Stimulated activated CD4-positive, alpha-beta T cell treated with anti-CD3 and anti-CD28 coated beads, Interleukin-15, amount 100 ng/mL, for 1 hour (primary cell): ENCODE results near the gene GPR146.

Source experiments
- DNase-seq, 2 donors: peaks; one replicate each; pipeline ENCODE4 v3.0.0-alpha.2; 2020; ENCODE audit warnings: low read depth in 1 of 2, low spot score in 1 of 2

Gene GPR146

DNA sequence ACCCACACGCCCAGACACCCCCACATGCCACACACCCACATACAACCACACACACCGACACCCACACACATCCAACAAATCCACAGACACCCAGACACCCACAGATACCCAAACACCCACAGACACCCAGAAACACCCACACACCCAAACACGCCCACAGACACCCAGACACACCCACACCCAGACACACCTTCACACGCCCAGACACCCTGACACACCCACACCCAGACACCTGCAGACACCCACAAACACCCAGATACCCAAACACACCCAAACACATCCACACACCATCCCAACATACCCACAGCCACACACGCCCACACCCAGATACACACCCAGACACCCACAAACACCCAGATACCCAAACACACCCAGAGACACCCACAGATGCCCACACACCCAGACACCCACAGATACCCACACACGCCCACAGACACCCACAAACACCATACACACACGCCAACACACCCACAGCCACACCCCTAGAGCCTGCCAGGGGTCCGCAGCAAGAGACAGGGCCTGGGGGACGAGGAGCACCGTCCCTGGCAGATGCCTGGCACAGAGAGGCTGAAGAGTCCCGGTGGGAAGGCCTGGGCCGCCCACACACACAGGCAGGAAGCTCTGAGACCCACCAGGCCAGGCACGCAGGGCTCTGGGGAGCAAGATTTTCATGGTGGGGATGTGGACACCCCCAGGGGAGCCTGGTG lies 32.9 kb upstream of the GPR146 start:
- no peak for DNase-seq

DNA sequence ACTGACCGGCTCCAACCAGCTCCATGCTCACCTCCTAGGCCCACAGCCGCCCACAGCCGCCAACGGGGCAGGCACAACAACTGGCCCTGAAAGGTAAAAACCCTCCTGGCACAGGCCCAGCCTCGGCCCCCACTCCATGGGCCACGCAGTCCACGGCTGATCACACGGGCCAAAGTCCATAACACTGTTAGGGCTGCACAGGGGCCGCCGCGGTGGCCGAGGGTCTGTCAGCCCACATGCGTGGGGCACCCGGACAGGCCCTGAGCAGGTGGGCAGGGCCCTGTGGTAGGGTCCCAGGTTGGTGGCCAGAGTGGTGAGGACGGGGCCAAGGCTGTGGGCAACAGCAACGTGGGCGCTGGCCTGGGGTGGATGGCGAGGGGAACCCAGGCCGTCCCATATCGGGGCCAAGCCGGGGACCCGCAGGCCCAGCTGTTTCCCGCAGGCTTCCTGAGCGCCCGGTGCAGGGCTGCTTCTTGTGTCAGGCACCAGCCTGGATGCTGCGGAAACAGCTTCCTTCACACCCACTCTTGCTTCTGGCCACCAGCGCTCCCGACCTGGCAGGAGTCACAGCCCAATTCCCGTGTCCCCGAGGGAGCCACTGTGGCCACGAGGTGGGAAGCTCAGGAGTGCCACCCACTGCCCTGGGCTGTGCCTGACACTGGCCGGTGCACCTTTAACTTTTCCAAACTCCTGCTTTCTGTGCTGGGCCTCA lies 32.2 kb upstream of the GPR146 start:
- DNase-seq = no peak

DNA sequence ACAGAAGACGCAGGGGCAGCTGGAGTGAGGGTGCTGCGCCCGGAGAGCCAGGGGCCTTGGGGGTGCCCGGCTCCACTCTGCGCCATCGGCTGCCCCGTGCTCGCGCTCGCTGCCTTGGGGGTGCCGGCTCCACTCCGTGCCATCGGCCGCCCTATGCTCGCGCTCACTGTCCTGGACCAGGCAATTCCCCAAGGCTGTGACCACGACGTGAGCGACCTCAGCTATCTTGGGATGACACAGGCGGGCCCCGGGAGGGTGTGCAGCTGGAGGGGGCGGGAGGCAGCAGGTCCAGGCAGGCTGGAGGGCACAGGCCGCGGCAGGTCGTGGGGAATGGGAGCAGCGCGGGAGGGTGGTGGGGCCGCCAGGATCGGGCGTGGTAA lies 31.6 kb upstream of the GPR146 start:
- DNase-seq = no peak

DNA sequence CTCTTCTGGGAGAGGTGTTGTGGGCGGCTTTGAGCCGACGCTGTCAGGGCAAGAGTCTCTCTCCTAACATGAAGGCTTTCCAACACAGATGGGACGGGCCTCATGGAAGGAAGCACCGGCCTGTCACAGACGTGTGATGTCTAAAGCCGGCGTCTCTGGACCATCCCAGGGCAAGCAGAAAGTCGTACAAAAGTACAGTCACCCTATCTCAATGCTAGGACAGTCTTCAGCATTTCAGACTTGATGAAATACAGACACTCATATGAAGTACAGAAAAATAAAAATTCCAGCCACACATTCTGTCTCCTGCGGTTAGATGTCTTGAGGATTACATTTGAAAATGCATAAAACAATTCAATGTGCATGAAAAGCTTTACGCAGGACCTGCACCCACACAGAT lies 30.8 kb upstream of the GPR146 start:
- no peak for DNase-seq

DNA sequence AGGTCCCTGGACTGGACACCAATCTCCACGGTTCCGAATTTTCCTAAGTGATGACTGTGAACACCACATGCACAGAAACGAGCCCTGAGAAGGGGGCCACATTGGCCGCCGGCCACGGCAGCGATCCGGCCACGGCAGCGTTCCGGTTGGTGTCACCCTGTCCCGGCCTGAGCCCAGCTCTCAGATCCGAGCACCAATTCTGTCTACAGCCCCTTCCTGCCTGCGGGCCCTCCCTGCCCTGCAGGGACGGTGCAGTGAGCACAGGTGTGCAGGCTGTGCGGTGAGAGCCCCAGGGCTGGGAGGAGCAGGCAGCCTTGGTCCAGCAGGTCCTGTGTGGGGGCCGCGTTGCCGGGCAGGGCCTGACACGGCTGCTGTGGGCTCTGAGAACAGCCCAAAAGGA lies 29.7 kb upstream of the GPR146 start:
- DNase-seq = no peak

DNA sequence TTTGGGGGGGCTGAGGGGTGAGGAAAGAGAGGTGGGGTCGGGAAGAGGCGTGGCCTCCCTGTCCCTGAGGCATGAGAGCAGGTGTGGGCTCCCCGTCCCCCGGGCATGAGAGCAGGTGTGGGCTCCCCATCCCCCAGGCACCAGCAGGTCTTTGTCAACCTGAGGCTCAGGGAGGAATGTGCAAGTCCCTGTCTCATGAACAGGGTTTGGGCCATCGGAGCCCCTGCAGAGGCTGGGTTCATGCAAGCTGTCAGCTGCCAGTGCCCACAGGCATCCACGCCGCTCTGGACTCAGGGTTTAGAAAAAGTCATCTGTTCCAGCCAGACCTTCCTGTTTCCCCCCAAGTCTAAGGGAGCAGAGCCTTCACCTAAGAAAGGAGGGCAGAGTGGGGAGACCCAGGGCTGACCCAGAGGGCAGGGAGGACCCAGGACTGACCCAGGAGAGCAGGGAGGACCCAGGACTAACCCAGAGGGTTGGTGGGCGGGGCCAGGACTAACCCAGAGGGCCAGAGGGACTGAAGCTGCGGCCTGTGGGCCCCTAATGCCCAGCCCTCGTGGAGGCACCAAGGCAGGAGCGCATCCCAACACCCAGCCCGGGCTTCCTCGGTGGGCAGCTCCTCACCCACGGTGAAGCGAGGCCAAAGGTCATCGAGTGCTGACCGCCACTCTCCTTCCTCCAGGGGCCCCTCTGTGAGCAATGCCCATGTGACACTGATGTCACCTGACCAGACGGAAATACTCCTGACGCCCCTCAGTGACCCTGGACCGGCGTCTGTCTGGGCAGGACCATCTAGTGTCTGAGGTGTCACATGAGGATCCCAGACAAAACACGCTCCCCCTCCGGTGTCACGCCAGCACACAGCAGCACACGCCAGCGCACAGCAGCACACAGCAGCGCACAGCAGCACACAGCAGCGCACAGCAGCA lies 28.9 kb upstream of the GPR146 start:
- no peak for DNase-seq

DNA sequence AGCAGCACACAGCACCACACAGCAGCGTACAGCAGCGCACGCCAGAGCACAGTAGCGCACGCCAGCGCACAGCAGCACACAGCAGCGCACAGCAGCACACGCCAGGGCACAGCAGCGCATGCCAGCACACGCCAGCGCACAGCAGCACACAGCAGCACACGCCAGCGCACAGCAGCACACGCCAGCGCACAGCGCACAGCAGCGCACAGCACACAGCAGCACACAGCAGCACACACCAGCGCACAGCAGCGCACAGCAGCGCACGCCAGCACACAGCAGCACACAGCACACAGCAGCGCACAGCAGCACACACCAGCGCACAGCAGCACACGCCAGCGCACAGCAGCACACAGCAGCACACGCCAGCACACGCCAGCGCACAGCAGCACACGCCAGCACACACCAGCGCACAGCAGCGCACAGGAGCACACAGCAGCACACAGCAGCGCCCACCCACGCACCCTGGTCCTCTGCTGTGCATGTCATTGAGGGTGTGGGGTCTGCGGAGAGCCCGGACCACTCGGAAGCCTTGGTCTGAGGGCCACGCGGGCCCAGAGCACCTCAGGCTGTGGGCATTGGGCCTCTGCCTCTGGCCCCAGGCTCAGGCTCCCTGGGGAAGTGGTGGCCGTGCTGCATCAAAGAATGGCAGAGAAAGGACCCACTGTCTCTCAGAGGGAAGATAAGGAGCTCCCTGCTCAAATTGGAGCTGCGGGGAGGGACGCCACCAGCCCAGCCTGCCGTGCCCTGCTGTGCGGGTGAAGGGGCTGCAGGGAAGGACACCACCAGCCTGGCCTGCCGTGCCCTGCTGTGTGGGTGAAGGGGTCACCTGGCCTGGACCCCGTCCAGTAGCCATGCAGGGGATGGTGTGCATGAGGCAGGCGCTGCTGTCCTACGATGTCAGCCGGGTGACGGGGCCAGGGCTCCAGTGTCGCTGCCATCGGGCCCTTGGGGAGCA lies 27.5 kb upstream of the GPR146 start:
- DNase-seq = no peak

DNA sequence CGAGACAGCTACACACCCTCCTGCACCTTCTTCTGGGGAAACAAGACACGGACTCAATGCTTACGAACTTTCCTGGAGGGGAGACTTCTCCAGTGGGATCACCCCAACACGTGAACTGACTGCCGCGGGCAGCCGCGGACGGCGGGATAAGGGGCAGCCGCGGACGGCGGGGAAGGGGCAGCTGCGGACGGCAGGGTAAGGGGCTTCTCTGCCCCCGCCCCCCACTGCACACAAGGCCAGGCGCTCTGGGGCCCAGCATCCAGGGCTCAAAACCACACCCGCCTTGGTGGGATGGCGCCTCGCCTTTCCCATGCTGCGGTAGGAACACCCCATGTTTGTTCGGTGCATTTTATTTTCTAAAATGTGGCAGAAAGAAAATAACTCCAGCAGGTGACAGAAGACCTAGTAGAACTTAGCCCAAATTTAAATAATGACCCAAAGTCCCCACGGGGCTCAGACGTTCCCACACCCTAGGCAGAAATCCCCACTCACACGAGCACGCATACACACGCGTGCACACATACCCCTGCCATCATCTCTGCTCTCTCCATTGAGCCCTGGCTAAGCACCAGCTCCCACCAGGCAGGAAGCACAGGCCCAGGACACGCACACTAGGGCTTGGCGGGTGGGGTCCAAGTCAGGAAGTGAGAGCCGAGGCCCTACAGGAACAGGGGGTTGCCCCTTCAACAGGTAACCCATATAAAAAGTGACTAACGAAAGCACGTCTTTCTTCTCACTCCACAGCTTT lies 26.6 kb upstream of the GPR146 start:
- DNase-seq = no peak

DNA sequence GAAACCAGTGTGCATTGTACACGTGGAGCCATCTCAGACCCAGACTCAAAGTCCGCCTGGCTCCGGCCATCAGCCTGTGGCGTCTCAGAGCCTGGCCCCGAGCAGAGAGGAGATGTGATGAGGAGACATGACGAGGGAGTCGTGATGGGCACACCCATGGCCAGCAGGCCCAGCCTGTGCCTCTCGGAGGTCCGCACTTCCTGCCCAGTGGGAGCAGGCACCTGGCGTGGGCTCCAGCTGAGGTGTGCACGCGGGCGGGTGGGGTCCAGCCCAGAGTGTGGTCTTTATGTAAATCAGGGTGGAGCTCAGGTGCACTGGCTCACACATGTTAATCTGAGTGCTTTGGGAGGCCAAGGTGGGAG lies 26.0 kb upstream of the GPR146 start:
- DNase-seq = no peak

DNA sequence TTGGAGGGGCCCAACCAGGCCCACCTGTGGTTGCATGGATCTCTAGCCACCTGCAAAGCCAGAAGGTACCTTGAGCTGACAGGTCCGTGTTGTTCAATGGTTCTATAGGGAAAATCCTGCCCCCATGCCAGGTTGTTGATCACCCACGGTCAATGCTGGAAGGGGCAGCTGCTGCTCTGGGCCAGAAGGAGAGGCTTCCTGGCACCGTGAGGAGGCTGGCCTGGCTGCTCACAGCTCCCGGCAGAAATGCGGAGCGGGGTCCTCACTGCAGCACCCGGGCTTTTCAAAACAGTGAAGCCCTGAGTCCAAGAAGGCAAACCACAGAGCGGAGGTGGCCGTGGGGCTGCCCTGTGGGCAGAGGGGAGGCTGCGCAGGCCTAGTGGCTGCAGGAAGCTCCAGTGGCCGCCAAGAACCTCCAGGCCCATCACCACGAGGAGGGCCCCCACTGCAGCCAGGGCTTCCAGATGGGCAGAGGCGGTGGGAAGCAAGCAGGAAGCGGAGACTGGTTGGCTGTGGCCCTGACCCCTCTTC lies 25.0 kb upstream of the GPR146 start:
- no peak for DNase-seq

DNA sequence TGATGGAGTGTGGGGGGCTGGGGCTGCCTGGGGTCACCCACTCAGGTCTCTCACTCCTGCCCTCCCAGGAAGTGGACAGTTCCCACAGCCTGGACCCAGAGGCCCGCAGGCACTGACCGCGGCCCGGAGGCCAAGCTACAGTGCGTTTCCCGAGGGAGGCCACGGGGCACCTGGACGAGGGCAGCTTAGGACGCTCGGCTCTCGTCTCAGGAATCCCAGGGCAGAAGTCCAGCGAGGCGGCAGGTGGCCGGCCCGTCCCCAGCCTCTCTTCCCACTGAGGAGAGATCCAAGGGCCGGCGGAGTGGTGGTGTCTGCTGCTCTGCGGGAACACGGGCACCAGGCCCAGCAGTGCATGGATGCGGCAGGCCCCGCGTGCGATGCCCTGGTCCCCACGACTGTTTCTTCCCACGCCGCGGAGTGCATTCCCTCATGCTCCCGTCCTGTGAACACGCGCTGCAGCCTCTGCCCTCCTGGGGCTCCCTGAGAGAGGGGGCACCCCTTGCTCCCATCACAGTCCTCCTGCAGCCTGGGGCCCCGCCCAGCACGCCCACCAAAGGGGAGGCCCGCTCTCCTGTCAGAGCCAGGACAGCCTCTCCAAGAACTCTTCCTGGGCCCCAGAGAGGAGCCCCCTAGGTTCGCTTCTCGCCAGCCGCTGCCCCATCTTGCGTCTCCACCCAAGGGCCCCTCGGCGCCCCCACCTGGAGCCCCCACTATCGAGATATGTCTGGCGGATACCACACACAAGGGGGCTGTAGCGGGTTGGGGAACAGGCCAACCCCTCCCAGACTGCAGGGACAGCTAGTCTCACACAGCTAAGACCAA lies 24.3 kb upstream of the GPR146 start:
- no peak for DNase-seq

DNA sequence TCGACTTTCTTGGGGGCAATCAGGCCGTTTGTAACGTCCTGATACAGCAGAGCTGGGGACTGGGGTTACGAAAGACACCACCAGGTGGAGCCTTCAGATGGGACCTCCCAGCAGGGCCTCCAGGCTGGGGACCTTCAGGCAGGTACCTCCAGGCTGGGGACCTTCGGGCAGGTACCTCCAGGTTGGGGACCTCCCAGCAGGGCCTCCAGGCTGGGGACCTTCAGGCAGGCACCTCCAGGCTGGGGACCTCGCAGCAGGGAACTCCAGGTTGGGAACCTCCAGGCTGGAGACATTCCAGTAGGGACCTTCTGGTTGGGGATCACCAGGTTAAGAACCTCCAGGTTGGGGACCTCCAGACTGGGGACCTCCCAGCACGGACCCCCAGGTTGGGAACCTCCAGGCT lies 23.5 kb upstream of the GPR146 start:
- DNase-seq = no peak

DNA sequence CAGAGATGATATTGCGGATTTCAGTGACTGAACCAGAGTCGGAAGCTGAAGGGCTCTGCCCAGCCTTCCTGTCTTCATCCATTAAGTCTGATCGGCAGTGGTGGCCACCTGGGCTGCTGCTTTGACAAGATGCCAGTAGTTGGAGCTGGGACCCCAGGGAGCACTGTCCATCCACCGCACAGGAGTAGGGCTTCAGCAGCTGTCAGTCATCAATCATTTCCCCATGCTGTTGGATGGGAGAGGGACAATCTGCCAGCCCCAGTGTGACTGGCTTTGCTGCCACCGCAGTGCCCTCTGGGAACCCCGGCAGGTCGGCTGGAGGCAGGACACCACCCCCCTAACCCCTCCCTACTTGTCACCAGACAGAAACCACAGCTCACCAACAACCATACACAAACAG lies 23.0 kb upstream of the GPR146 start:
- DNase-seq = no peak

DNA sequence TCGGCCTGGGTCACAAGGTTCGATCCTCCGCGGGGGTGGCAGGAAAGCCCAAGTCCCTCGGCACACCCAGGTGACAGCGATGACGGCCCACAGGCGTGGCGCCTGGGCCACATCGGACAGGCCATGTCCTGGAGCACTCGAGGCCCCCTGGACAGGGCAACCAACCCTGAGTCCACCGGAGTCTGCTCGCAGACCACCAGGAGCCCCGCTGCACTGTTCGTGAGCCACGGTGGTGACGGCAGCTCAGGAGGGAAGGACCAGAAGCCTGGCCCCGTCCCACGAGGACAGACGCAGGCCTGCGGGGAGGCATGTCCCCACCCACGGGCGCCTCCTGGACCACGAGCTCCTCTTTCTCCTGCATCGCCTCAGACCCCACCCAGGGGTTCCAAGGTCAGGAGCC lies 22.4 kb upstream of the GPR146 start:
- DNase-seq = no peak

DNA sequence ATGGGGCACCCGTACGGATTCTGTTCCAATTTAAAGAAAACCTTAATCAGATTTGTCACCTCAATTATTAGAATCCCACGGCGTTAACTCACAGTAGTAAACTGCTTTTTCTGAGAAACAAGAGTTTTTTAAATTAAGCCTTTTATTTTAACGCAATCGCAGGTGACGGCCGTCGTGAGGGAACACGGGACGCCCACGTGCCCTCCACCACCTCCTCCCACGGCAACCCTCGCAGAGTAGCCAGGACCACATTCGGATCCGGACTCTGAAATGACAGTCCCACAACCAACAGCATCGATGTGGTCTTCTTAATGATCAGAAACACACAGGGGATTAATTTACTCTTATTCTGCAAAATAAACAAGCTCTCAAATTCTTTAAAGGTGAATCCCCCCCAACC lies 22.0 kb upstream of the GPR146 start:
- DNase-seq = no peak

DNA sequence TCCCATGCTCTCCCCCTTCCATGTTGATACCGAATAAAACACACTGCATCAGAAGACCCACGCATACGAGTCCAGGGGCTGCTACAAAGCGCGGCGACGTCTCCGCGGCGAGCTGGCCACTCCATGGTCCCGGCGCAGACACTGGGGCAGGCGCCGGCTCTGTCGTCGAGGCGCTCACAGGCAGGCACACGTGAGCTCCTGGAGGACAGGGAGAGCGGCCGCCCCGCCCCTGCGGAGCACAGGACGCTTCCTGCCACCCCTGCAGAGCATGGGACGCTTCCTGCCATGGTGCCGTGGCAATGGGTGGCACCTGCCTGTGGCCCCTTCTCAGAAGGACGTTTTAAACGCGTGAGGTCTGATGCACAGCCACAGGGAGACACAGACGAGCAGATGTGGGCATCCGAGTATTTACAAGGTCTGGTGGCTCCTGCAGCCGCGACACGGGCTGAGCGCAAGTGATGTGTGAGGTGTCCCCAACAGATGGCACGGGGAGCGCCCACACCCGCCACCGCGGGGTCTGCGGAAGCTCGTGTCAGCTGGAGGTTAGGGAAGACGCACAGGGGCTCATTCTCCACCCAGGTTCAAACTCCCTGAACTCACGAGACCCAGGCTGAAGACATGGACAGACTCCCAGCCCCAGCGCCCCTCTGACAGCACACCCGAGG lies 21.4 kb upstream of the GPR146 start:
- no peak for DNase-seq

DNA sequence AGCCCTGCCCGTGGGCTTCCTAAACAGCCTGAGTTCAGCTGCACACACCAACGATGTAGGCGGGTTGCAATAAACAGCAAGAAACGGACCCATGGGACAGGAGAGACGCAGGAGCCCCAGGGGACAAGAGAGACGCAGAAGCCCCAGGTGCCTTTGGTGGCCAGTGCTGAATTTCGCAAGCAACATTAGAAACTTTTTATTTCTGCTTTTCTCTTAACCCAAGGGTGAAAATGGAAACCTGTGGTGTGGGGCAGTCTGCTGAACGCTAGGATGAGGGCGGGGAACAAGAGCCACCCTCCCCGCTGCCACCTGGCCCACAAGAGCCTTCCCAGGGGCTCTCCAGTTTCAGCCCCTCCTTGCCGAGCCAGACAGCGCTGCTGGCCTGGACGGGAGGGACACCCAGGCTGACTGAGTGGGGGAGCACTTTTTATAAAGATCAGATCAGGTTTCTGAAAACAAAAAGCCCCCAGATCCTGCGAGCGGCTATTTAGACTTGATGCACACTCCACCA lies 20.0 kb upstream of the GPR146 start:
- DNase-seq = no peak
